NCI-H82 treated with DMSO at 0.1 percent for 48 hours (cell line): ENCODE measurements around the gene TAGLN.
A peak's percentile ranks its signal among the peaks of the same experiment; 100 is the strongest.

Experiments used
- DNase-seq: peaks from one replicate; lab custom pipeline; 2025; ENCODE audit not compliant: unreplicated experiment; lab: John Stamatoyannopoulos, UW

TAGLN gene

DNA sequence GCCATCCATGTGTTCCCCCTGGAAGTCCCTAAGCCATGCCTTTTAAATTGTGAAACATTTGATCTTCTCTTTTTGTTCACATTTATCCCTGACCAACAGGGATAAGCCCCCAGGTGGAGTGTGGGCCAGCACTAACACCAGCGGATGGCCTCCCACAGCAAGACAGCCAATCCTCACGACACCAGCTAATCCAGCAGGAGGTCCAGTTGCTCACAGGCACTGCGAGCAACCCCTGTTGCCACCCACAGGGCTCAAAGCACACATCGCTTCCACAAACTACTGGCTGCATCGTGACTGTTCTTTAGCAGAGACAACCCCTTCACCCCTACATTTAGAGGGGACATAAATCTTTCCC lies 30.7 kb downstream of the TAGLN start:
- no peak for DNase-seq

DNA sequence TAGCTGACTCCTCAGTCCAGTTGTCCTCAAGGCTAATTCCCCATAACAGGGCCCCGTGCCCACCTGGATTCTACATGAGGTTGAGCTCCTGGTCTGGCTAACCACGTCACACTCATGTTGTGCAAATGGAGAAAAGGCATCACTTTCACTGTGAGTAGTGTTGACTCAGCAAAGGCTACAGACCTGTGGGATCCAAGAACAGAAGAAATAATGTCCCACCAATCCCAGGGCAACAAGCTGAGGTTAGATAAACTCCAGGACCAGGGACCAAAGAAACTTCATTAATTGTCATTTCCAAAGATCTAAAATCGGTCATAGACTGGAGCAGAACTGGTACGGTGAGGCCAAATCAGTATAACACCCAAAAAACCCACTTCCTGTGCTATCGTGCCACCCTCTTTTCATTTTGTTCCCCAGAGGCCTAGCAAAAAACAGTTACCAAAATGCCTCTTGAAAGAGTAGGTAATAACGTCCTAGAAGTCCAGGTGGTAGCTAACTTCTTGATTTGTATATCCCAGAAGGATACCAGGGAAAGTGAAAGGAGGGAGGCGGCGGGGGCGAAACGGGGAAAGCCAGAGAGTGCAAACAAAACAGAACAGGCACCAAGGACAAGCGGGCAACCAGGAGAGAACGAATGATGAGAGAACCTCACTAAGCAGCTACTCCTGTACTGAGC lies 31.3 kb downstream of the TAGLN start:
- DNase-seq, result no peak

GRCh38 chr11:117230999-117231841 lies 32.0 kb downstream of the TAGLN start:
- no peak for DNase-seq

DNA sequence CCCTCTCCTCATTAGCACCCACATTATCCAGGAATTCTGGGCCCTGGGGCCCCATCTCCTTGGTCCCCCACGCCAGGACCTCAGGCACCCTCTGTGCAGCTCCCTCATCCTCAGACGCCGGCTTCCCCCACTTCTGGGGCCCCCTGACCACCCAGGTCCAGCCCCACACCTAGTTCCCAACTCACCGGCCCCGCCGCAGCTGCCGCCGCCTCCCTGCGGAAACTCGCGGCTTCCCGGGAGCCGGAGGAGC lies 32.6 kb downstream of the TAGLN start, which contains the start of gene PCSK7:
Gene PCSK7, minus strand, starts transcription at position 232 of the 250 bp plus-strand sequence. CDS start 2,229 bp downstream, outside the sequence.
- DNase-seq, result no peak

DNA sequence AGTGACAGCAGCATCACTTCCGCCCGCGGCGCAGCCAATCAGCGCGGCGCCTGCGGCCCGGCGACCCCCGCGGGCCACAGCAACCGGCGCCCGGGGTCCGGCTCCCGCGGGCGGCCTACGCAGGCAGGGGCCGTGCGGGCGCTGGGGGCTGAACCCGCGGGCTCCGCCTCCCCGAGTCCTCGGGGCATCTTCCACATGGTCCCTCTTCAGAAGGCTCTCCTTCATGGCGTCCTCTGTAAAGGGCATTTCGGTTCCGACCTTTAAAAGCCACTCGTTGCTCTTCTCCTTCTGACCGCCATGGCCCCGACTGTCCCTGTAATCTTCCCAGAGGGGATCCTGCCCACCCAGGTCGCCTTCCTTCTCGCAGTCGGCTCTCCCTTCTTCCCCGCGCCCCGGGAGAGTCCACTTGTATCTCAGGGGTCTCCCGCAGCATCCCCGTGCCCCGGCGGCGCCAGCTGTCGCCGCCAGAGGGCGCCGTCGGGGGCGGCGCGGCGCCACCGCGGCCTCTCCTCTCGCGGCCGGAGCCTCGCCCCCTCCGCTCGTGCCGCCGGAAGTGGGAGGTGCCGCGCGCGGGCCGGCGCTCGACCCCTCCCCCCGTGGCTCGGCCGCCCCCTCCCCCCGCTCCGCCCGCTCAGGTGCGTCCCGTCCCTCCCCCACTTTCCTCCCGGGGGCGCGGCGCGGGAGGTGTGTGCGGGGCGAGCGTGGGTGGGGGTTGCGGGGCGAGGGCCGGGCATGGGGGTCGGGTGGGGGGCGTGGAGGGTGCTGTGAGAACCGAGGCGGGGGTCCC lies 33.1 kb downstream of the TAGLN start, which contains the start of gene RNF214:
Gene RNF214, plus strand, starts transcription at position 580 of the 787 bp plus-strand sequence. CDS start 1,602 bp downstream, outside the sequence.
- DNase-seq, result peak; percentile 18

GRCh38 chr11:117232911-117233409 lies 33.8 kb downstream of the TAGLN start:
- DNase-seq, result no peak

DNA sequence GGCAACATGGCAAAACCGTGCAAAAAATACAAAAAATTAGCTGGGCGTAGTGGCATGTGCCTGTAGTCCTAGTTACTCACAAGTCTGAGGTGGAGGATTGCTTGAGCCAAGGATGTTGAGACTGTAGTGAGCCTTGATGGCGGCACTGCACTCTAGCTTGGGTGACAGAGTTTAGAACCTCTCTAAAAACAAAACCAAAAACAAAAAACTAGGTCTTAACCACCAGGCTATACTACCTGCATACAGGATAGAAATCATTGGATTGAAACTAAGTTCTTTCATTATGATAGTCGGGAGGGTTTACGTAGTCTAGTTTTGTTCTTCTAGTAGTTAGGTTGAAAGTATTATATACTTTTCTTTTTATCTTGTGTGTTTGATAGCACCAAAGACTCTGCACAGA lies 39.1 kb downstream of the TAGLN start:
- DNase-seq, result no peak

DNA sequence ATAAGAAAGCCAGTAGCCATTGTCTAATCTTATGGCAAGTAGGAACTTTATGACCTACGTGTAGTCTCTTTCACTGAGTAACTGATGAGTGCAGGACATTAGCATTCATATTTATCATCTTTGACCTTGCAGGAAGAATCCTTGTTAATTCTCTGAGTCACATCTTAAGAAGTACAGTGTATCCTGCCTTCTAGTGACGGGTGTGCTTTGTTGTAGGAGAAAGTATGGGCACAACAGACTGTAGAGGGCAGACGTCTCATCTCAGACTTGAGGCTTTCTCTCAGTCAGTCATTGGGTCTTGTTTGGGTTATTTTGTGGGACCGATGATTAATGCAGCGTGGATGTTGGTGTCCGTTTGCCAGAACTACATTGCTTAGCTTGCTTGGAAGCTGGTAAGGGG lies 40.1 kb downstream of the TAGLN start:
- no peak for DNase-seq

DNA sequence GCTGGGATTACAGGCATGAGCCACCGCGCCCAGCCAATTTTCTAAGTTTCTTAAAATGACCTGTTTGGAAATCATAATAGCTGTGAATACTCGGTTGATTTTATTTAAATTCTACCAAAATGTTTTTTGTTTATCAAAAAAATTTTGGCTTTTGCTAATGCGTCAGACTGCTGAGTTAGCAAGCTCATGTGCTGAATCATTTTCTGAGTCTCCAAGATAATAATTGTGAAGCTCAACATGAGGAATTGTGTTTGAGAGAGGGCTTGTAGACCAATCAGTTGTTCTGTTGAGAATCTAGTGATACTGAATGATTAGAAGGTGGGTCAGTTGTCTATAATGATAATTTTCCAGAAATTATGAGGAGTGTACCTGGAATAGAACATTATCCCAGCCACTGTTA lies 49.2 kb downstream of the TAGLN start:
- DNase-seq, result no peak

DNA sequence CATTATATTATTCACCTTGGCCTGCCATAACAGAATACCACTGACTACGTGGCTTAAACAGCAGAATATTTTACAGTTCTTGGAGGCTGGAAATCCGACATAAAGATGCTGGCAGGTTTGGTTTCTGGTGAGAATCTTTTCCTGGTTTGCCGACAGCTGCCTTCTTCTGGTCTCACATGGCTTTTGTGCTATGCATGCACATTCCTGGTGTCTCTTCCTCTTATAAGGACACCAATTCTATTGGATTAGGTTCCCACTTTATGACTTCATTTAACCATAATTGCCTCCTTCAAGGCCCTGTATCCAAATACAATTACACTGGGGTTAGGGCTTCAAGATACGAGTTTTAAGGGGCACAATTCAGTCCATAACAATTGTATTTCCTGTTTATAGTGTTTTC lies 50.4 kb downstream of the TAGLN start:
- no peak for DNase-seq

- no peak for DNase-seq
These were observed 52.3 kb downstream of the TAGLN start for GRCh38 chr11:117251506-117251905.

GRCh38 chr11:117255966-117256365 lies 56.8 kb downstream of the TAGLN start:
- DNase-seq, result no peak

GRCh38 chr11:117256573-117256972 lies 57.4 kb downstream of the TAGLN start:
- DNase-seq, result no peak
